ENCODE results near the gene PANK1. TPM values are rescaled to one million over a fixed set of nuclear protein-coding genes. Genes with fewer than 3 reads are reported as not detected.

PANK1 gene
- total RNA-seq, 2 experiments from 2014 or later, result 2.3 to 3.9 TPM

- Mint-ChIP-seq H3K27me3 (peaks cover 5% of the 10 kb centered on the region), H3K27ac (no peak overlapping the region), H3K4me3 (no peak overlapping the region), H3K36me3 (ENCODE audit: low read depth) (no peaks in the 10 kb centered on the region), H3K9me3 (no peaks in the 10 kb centered on the region), H3K4me1 (ENCODE audit: low read depth) (no peaks in the 10 kb centered on the region)
- ATAC-seq, result no peak
- POLR2A ChIA-PET, result interaction anchor here (1.0 kb wide), 1 partner anchor 228 kb away, joined by 3 read pairs; the partner anchor contains the start of gene IFIT3
- intact Hi-C loops (cut with micrococcal nuclease), result loop anchor here (2.0 kb wide), 1 partner anchor 291 kb away; no protein-coding TSS in a partner anchor
- no peak for DNase-seq
- CTCF ChIA-PET, result interaction anchor here (1.6 kb wide), 1 partner anchor 9 kb away, joined by 3 read pairs; no protein-coding TSS in a partner anchor
- TF ChIP-seq CTCF (IDR thresholded peaks at IDR 0.05), result no peak
Observed at GRCh38 chr10:89555688-89556445, 89.2 kb downstream of the PANK1 start.

GRCh38 chr10:89554433-89554832 lies 90.6 kb downstream of the PANK1 start:
- no peak for TF ChIP-seq CTCF (IDR thresholded peaks at IDR 0.05)
- no peak for DNase-seq
- Mint-ChIP-seq H3K9me3 (no peaks in the 10 kb centered on the region), H3K27me3 (peaks cover 5% of the 10 kb centered on the region), H3K4me1 (ENCODE audit: low read depth) (no peaks in the 10 kb centered on the region), H3K27ac (no peak overlapping the region), H3K36me3 (ENCODE audit: low read depth) (no peaks in the 10 kb centered on the region), H3K4me3 (no peak overlapping the region)
- intact Hi-C loops (cut with micrococcal nuclease), result no loop called here
- ChIA-PET CTCF (interaction anchor here (1.3 kb wide), 1 partner anchor 10 kb away, joined by 4 read pairs; no protein-coding TSS in a partner anchor), POLR2A (no interaction called here)
- ATAC-seq, result no peak

- ATAC-seq, result no peak
- CTCF ChIA-PET, result interaction anchor here (0.6 kb wide), 1 partner anchor 25 kb away, joined by 3 read pairs; no protein-coding TSS in a partner anchor
Observed at GRCh38 chr10:89553064-89553734, 91.8 kb downstream of the PANK1 start.

GRCh38 chr10:89552213-89552612 lies 92.8 kb downstream of the PANK1 start:
- TF ChIP-seq CTCF (IDR thresholded peaks at IDR 0.05), result no peak
- intact Hi-C loops (cut with micrococcal nuclease), result no loop called here
- H3K9me3 Mint-ChIP-seq, result no peaks in the 10 kb centered on the region
- H3K4me1 Mint-ChIP-seq (ENCODE audit: low read depth), result no peaks in the 10 kb centered on the region
- no peaks in the 10 kb centered on the region for H3K36me3 Mint-ChIP-seq (ENCODE audit: low read depth)
- ATAC-seq (no peak), DNase-seq (no peak)
- no peak overlapping the region for H3K4me3 Mint-ChIP-seq
- no peak overlapping the region for H3K27ac Mint-ChIP-seq
- POLR2A ChIA-PET, result no interaction called here
- CTCF ChIA-PET, result interaction anchor here (1.3 kb wide), 1 partner anchor 11 kb away, joined by 3 read pairs; no protein-coding TSS in a partner anchor
- peaks cover 3% of the 10 kb centered on the region for H3K27me3 Mint-ChIP-seq

More at GRCh38 chr10:89553064-89553734, 91.8 kb downstream of the PANK1 start:
- Mint-ChIP-seq H3K36me3 (ENCODE audit: low read depth) (no peaks in the 10 kb centered on the region), H3K27ac (no peak overlapping the region), H3K27me3 (peaks cover 5% of the 10 kb centered on the region), H3K4me3 (no peak overlapping the region), H3K4me1 (ENCODE audit: low read depth) (no peaks in the 10 kb centered on the region), H3K9me3 (no peaks in the 10 kb centered on the region)
- intact Hi-C loops (cut with micrococcal nuclease), result no loop called here
- no peak for TF ChIP-seq CTCF (IDR thresholded peaks at IDR 0.05)
- POLR2A ChIA-PET, result no interaction called here
- no peak for DNase-seq

- Mint-ChIP-seq H3K4me3 (no peak overlapping the region), H3K4me1 (ENCODE audit: low read depth) (no peaks in the 10 kb centered on the region), H3K36me3 (ENCODE audit: low read depth) (no peaks in the 10 kb centered on the region), H3K27ac (no peak overlapping the region), H3K9me3 (no peaks in the 10 kb centered on the region), H3K27me3 (peaks cover 3% of the 10 kb centered on the region)
- ChIA-PET CTCF (no interaction called here), POLR2A (no interaction called here)
- intact Hi-C loops (cut with micrococcal nuclease), result no loop called here
- ATAC-seq, result no peak
- DNase-seq, result no peak
- no peak for TF ChIP-seq CTCF (IDR thresholded peaks at IDR 0.05)
Observed at GRCh38 chr10:89550509-89550908, 94.5 kb downstream of the PANK1 start.
